Rectal smooth muscle tissue (tissue), 1 donor: ENCODE results near the gene CIAO2B.
A peak's percentile ranks its signal among the peaks of the same experiment; 100 is the strongest.
"Not testable (repeated sequence)": the region's sequence is repeated elsewhere in the genome, so short reads cannot be mapped to it uniquely, and the experiment has no call there.

ENCODE experiments used
- H3K27ac ChIP-seq: one replicate; pipeline ENCODE4 v1.7.0; 2013; ENCODE audit warnings: low read depth, low read length, inconsistent platforms
- H3K27me3 ChIP-seq: one replicate; pipeline ENCODE4 v1.7.0; 2013; ENCODE audit warnings: low read length; ENCODE audit not compliant: control insufficient read depth, insufficient read depth
- H3K36me3 ChIP-seq: one replicate; pipeline ENCODE4 v1.7.0; 2013; ENCODE audit warnings: low read length; ENCODE audit not compliant: control insufficient read depth, insufficient read depth
- H3K4me1 ChIP-seq: one replicate; pipeline ENCODE4 v1.7.0; 2013; ENCODE audit warnings: low read length; ENCODE audit not compliant: control insufficient read depth, insufficient read depth
- H3K4me3 ChIP-seq: one replicate; pipeline ENCODE4 v1.7.0; 2013; ENCODE audit warnings: low read length
- H3K9ac ChIP-seq: one replicate; pipeline ENCODE4 v1.7.0; 2013; ENCODE audit warnings: low read length

CIAO2B gene

GRCh38 chr16:66934138-66934838, at the start of gene CIAO2B:
TSS of gene CIAO2B (minus strand) at chr16:66934402. CDS start at chr16:66934364, 38 bp downstream.
- Histone ChIP-seq H3K36me3 (peaks cover 10% of the 10 kb centered on the region), H3K9ac (peak within 1 kb of the TSS; percentile 87), H3K4me3 (peak within 1 kb of the TSS; percentile 85), H3K27me3 (no peaks in the 10 kb centered on the region), H3K4me1 (peaks cover 18% of the 10 kb centered on the region), H3K27ac (peak within 1 kb of the TSS; percentile 86)

GRCh38 chr16:66983033-66983432, 48.8 kb upstream of the CIAO2B start:
- Histone ChIP-seq H3K36me3 (no peaks in the 10 kb centered on the region), H3K4me1 (no peaks in the 10 kb centered on the region), H3K4me3 (no peak overlapping the region), H3K27me3 (no peaks in the 10 kb centered on the region), H3K27ac (no peak overlapping the region), H3K9ac (no peak overlapping the region)

GRCh38 chr16:66979011-66979717, 45.0 kb upstream of the CIAO2B start:
- Histone ChIP-seq H3K36me3 (no peaks in the 10 kb centered on the region), H3K4me1 (no peaks in the 10 kb centered on the region), H3K9ac (no peak overlapping the region), H3K27me3 (no peaks in the 10 kb centered on the region), H3K27ac (no peak overlapping the region), H3K4me3 (no peak overlapping the region)

GRCh38 chr16:66977341-66978113, 43.3 kb upstream of the CIAO2B start:
- Histone ChIP-seq H3K4me1 (no peaks in the 10 kb centered on the region), H3K4me3 (no peak overlapping the region), H3K9ac (no peak overlapping the region), H3K27ac (no peak overlapping the region), H3K27me3 (no peaks in the 10 kb centered on the region), H3K36me3 (no peaks in the 10 kb centered on the region)

- H3K9ac ChIP-seq, result no peak overlapping the region
- no peaks in the 10 kb centered on the region for H3K4me1 ChIP-seq
- no peaks in the 10 kb centered on the region for H3K27me3 ChIP-seq
- H3K36me3 ChIP-seq, result no peaks in the 10 kb centered on the region
- no peak overlapping the region for H3K27ac ChIP-seq
- no peak overlapping the region for H3K4me3 ChIP-seq
These were observed 42.5 kb upstream of the CIAO2B start for GRCh38 chr16:66976746-66977145.

GRCh38 chr16:66975302-66975893, 41.2 kb upstream of the CIAO2B start:
- no peaks in the 10 kb centered on the region for H3K27me3 ChIP-seq
- H3K9ac ChIP-seq, result no peak overlapping the region

GRCh38 chr16:66974932-66975246, 40.7 kb upstream of the CIAO2B start:
- not testable (repeated sequence) for H3K4me1 ChIP-seq, H3K27me3 ChIP-seq, H3K27ac ChIP-seq, H3K4me3 ChIP-seq, H3K9ac ChIP-seq, H3K36me3 ChIP-seq

More at GRCh38 chr16:66975302-66975893, 41.2 kb upstream of the CIAO2B start:
- no peak overlapping the region for H3K4me3 ChIP-seq
- no peaks in the 10 kb centered on the region for H3K36me3 ChIP-seq
- H3K27ac ChIP-seq, result no peak overlapping the region
- no peaks in the 10 kb centered on the region for H3K4me1 ChIP-seq

- not testable (repeated sequence) for H3K9ac ChIP-seq, H3K4me1 ChIP-seq, H3K27ac ChIP-seq, H3K36me3 ChIP-seq, H3K4me3 ChIP-seq, H3K27me3 ChIP-seq
These were observed 40.1 kb upstream of the CIAO2B start for GRCh38 chr16:66974156-66974931.

- Histone ChIP-seq H3K27ac (no peak overlapping the region), H3K4me3 (no peak overlapping the region), H3K4me1 (no peaks in the 10 kb centered on the region), H3K36me3 (no peaks in the 10 kb centered on the region), H3K9ac (no peak overlapping the region), H3K27me3 (no peaks in the 10 kb centered on the region)
These were observed 39.5 kb upstream of the CIAO2B start for GRCh38 chr16:66973716-66974115.

- Histone ChIP-seq H3K27ac (no peak overlapping the region), H3K9ac (no peak overlapping the region), H3K4me3 (no peak overlapping the region), H3K4me1 (no peaks in the 10 kb centered on the region), H3K27me3 (no peaks in the 10 kb centered on the region), H3K36me3 (no peaks in the 10 kb centered on the region)
These were observed 38.8 kb upstream of the CIAO2B start for GRCh38 chr16:66972983-66973382.

- Histone ChIP-seq H3K27ac (no peak overlapping the region), H3K4me3 (no peak overlapping the region)
These were observed 36.8 kb upstream of the CIAO2B start for GRCh38 chr16:66970775-66971720.

More at GRCh38 chr16:66970775-66971720, 36.8 kb upstream of the CIAO2B start:
- no peaks in the 10 kb centered on the region for H3K36me3 ChIP-seq
- no peaks in the 10 kb centered on the region for H3K27me3 ChIP-seq
- no peak overlapping the region for H3K9ac ChIP-seq
- H3K4me1 ChIP-seq, result no peaks in the 10 kb centered on the region
